CD4-positive, alpha-beta T cell treated with Interferon alpha-2 for 1 hour (primary cell): ENCODE data around the gene UBTF.

Source experiments
- DNase-seq, 2 donors: peaks; one replicate each; pipeline ENCODE4 v3.0.0-alpha.2; 2020 to 2022

The UBTF gene, protein sequence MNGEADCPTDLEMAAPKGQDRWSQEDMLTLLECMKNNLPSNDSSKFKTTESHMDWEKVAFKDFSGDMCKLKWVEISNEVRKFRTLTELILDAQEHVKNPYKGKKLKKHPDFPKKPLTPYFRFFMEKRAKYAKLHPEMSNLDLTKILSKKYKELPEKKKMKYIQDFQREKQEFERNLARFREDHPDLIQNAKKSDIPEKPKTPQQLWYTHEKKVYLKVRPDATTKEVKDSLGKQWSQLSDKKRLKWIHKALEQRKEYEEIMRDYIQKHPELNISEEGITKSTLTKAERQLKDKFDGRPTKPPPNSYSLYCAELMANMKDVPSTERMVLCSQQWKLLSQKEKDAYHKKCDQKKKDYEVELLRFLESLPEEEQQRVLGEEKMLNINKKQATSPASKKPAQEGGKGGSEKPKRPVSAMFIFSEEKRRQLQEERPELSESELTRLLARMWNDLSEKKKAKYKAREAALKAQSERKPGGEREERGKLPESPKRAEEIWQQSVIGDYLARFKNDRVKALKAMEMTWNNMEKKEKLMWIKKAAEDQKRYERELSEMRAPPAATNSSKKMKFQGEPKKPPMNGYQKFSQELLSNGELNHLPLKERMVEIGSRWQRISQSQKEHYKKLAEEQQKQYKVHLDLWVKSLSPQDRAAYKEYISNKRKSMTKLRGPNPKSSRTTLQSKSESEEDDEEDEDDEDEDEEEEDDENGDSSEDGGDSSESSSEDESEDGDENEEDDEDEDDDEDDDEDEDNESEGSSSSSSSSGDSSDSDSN

DNA sequence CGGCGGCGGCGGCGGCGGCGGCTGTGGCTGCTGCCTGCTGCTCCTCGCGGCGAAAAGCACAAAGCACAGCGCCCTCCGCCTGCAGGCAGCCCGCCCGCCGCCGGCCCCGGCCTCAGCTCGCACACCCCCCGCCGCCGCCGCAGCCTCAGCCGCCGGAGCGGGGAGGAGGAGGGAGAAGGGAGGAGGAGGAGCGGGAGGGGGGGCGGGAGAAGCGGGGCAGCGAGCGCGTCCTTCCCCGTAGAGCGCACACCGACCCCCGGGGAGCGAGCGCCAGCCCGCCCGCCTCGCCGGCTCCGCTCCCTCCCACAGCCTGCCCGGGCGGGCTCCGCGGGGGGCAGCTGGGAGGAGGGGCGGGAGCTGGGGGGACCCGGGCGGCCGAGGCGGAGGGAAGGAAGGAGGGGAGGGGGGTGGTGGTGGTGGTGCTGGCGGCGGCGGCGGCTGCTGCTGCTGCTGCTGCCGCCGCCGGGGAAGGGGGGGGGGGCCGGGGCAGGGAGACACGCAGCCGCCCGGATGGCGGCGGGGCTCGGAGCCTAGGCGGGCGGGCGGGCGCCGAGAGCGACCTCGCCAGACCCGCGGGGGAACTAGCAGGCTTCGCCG lies at the start of gene UBTF:
TSS of gene UBTF (minus strand) at position 60 of the 597 bp plus-strand sequence. CDS start 1,446 bp downstream, outside the sequence.
- peak; percentile 77 to 86 for DNase-seq

GRCh38 chr17:44268709-44269534 lies 49.4 kb upstream of the UBTF start:
- DNase-seq = no peak

- no peak for DNase-seq
Measured at GRCh38 chr17:44267818-44268490, 48.5 kb upstream of the UBTF start, which contains the start of gene SLC4A1. SLC4A1 (minus strand) TSS chr17:44268135; CDS start chr17:44262866, 5,269 bp downstream.

DNA sequence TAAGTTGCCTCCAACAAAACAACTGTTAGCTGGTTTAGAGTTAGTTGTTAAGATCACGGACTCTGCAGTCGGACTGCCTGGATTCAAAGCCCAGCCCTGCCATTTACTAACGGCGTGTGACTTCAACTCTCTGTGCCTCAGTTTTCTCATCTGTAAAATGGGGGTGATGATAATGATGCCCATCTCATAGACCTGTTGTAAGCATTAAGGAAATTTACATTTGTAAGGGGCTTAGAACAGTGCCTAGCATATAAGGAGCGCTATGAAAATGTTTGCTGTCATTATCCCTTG lies 47.6 kb upstream of the UBTF start:
- DNase-seq = no peak

GRCh38 chr17:44266402-44267164 lies 47.1 kb upstream of the UBTF start:
- no peak for DNase-seq

DNA sequence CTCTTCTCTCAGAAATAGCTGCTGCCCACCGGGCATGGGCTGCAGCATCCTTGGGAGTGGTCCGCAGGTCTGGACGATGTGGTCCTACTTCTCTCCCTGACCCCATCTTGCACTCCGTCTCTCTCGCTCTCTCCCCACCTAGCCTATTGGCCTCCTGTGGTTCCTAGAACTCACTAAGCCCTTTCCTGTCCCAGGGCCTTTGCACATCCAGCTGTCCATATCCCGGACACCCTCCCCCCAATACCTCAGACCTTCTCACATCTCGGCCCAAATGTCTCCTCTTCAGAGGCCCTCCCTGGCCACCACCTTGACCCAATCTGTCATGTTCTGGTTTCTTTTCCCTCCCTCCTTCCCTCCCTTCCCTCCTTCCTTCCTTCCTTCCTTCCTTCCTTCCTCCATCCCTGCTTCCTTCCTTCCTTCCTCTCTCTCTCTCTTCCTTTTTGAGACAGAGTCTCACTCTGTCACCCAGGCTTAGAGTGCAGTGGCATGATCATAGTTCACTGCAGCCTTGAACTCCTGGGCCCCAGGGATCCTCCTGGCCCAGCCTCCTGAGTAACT lies 43.9 kb upstream of the UBTF start:
- DNase-seq = no peak

DNA sequence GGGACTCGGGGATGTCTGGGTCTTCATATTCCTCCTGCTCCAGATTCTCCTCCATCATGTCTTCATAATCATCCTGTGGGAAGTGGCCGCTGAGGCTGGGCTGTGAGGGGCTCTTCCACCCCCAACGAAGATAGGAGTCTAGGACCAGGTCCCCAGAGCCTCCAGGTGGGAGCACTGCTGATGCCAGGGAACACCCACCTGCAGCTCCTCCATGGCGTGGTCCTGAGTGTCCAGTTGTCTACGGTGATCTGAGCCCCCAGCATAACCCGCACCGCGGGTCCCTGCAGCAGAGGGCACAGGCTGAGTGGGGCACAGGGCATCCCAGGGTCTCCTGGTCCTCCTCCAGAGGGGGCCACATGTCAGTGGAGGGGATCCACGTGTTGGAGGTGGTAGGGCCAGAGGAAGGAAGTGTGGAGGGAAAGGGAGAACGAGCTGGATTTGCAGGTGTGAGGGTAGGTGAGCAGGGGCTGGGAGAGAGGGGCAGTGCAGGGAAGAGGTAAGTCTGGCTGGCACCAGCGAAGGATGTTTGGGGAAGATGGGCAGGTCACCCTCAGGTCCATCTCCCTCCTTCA lies 43.3 kb upstream of the UBTF start:
- no peak for DNase-seq

GRCh38 chr17:44260296-44260695 lies 40.8 kb upstream of the UBTF start:
- DNase-seq = no peak

DNA sequence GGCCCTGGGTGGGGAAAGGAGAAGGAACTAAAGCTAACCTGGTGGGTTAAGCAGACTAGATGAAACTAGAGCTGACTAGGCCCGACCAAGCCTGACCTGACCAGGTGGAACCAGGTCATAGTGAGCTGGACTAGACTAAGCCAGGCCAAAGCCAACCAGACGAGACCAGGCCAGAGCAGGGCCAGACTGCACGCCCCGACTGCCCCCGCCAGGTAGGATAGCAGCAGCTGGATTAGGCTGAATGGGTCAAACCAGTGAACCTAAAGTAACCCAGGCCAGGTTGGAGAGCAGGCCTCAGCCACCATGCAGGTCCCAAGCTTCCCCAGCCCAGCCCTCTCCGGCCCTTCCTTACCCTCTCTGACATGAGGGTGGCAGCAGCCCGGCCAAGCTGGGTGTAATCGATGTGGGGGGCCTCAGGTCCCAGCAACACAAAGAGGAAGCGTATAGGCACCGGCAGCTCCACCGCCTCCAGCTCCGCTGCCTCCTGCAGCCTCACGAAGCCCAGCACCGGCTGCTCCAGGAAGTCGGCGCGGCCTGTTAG lies 39.4 kb upstream of the UBTF start:
- DNase-seq = no peak

DNA sequence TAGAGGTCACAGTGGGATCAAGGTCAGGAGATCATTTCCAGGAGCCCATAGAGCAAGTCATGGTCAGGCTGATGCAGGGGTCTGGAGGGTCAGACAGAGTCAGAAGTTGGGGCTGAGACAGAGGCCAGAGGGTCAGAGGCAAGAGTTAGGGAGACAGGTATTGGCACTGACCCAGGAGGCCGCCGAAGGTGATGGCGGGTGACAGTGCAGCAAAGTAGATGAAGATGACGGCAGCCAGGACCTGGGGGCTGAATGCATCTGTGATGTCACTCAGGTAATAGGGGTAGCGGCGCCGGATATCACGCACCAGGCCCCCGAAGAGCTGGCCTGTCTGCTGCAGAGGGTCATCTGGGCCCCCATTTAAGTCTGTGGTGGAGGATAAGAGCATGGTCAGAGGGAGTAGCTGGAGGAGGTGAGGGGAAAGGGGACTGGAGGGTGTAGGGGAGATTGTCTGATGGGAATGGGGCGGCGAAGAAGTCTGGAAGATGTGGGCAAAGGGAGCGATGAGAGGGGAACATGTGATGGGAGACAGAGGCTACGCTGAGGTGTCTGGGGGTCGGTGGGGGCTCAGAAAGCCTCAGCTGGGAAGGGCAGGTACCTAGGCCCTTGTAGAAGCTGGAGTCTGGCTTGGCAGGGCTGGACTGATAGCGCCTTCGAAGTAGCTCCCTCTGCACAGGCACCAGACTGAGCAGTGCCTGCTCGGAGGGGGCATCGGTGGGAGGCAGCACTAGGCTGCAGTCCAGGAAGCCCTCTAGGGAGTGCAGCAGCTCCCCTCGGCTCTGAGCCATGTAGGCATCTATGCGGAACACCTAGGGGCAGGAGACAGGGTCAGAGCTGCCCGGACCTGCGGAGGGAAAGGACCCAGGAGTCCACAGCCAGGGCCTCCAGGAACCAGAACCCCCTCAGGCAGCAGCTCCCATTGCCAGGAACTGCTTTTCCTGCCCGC lies 38.6 kb upstream of the UBTF start:
- DNase-seq = no peak

- no peak for DNase-seq
Measured at GRCh38 chr17:44256671-44257070, 37.2 kb upstream of the UBTF start.

- no peak for DNase-seq
Measured at GRCh38 chr17:44255915-44256314, 36.4 kb upstream of the UBTF start.

- no peak for DNase-seq
Measured at GRCh38 chr17:44254361-44255095, 35.1 kb upstream of the UBTF start.

DNA sequence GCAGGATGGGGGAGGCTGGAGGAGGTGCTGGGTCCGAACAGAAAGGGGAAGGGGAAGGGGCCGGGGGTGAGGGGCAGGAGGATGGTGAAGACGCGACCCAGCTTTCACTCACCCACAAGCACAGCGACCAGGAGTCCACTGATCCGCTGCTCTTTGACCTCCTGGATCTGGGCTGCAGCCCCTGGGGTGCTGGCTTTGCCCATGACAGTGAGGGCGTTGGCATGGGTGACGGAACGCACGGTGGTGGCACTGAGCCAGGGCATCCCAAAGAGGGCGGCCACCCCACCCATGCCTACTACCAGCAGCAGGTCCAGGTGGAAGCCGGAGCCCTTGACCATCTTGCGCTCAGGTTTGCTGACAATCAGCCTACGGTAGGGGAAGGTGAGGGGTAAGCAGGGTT lies 33.5 kb upstream of the UBTF start:
- no peak for DNase-seq

DNA sequence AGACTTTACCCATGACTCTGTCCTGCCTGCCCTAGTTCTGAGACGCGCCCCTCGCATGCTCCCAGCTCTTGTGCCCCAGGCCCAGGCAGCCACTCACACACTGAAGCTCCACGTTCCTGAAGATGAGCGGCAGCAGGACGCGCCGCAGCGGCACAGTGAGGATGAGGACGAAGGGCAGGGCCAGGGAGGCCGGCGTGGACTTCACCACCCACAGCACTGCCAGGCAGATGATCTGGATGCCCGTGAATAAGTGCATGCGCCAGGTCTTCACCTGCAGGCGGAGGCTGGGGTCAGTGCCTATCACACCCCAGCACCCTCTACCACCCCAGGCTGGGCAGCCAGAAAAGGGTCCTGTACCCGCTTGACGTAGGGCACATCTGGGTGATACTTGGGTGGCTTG lies 31.6 kb upstream of the UBTF start:
- DNase-seq = no peak

GRCh38 chr17:44249501-44250246 lies 30.2 kb upstream of the UBTF start:
- no peak for DNase-seq

DNA sequence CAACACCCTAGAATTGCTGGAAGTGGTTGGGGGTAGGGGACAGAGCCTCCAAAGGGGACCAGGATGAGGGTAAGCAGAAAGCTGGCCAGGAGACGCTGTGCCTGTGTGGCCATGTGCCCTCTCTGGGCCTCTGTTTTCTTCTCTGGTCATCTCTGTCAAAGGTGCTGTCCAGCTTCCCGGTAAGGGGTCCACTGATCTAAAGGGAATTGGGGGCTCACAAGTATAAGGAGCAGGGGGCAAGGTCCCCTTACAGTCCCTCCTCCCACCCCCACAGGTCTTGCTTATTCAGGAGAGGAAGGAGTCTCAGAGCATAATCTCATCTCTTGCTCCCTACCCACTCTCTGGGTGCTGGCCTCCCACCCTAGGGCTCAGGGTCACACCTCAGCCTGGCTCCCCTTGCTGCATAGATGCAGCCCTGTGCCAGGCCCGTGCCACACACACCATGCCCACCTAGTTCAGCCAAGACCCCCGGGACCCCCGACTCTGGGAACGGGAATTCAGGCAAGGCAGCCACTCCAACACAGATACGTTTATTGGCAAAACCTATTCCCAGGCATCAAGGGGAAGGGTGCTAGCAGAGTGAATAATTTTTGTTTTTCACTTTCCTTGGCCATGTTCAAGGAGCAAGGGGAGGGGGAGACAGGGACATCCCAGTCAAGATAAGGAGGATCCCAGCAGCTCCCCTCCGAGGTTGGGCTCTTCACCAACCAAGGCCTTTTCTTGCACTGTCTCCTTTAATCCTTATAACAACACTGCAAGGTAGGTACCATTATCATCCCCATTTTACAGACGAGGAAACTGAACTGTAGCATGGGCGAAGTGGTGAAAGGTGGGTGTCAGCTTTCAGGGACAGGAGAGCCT lies 28.6 kb upstream of the UBTF start:
- no peak for DNase-seq
